ENCODE measurements around the gene FAM131B. TPM values are rescaled to one million over a fixed set of nuclear protein-coding genes. Genes with fewer than 3 reads are reported as not detected.

The FAM131B gene
- total RNA-seq, 2 donors from 2014 or later = 1.9 to 3.6 TPM

DNA sequence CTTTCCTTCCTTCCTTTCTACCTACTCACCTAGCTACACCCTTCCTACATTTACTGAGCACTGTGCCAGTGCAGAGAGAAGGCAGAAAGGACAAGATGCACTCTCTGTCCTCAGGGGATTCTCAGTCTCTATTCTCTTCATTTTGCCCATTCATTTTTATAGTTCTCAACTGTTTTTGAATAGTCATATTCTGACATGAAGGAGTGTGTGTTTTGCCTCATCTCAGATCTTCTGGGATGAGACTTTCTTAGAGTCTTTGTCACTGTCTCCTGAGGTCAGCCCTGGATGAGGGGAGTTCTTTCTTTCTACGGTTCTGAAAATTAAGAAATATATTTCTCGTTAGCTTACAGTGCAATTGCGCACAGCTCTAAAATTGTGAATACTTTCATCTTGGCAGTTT, 25.3 kb downstream of the FAM131B start:
- Mint-ChIP-seq H3K4me1 (no peaks in the 10 kb centered on the region), H3K4me3 (no peak overlapping the region), H3K9me3 (no peaks in the 10 kb centered on the region), H3K27me3 (ENCODE audit: insufficient read depth) (peaks cover 13% of the 10 kb centered on the region), H3K36me3 (ENCODE audit: low read depth) (no peaks in the 10 kb centered on the region), H3K27ac (no peak overlapping the region)
- Histone ChIP-seq H3K9me3 (ENCODE audit: control insufficient read depth, low read length) (peaks cover 6% of the 10 kb centered on the region), H3K4me1 (ENCODE audit: control insufficient read depth, insufficient read depth, low read length) (no peaks in the 10 kb centered on the region), H3K4me3 (ENCODE audit: low read length) (no peak overlapping the region), H3K27me3 (ENCODE audit: control insufficient read depth, insufficient read depth, low read length, poor library complexity, severe bottlenecking) (no peaks in the 10 kb centered on the region), H3K36me3 (ENCODE audit: control insufficient read depth, insufficient read depth, low read length) (no peaks in the 10 kb centered on the region), H3K27ac (ENCODE audit: low read depth, low read length) (no peak overlapping the region), H3K9ac (ENCODE audit: extremely low read depth, low read length, poor library complexity, severe bottlenecking) (no peak overlapping the region)
- 86 to 96% methylated on average over 3 of the region's 3 CpGs for WGBS, 2 experiments (ENCODE audit: insufficient coverage in 1 of 2, insufficient read length in 1 of 2)
- TF ChIP-seq, protein P1, sequence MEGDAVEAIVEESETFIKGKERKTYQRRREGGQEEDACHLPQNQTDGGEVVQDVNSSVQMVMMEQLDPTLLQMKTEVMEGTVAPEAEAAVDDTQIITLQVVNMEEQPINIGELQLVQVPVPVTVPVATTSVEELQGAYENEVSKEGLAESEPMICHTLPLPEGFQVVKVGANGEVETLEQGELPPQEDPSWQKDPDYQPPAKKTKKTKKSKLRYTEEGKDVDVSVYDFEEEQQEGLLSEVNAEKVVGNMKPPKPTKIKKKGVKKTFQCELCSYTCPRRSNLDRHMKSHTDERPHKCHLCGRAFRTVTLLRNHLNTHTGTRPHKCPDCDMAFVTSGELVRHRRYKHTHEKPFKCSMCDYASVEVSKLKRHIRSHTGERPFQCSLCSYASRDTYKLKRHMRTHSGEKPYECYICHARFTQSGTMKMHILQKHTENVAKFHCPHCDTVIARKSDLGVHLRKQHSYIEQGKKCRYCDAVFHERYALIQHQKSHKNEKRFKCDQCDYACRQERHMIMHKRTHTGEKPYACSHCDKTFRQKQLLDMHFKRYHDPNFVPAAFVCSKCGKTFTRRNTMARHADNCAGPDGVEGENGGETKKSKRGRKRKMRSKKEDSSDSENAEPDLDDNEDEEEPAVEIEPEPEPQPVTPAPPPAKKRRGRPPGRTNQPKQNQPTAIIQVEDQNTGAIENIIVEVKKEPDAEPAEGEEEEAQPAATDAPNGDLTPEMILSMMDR (conservative IDR thresholded peaks at IDR 0.05) = no peak
- DNase-seq = no peak

DNA sequence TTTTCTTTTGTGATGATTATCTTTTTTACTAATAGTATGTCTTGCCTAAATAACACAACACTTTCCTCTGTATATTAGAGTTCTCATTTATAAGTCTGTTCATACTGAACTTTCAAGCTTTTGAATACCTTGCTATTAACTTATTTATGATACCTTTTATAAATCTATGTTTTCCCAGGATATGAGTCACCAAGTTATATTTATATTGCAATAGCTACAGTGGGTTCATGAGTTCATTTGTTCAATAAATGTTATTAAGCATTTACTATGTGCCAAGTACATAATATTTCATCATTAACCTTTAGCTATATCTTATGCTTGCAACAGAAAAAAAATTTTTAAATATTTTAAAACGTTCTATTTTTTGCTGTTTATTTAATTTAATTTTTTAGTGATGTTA, 28.3 kb downstream of the FAM131B start:
- Mint-ChIP-seq H3K36me3 (ENCODE audit: low read depth) (no peaks in the 10 kb centered on the region), H3K9me3 (no peaks in the 10 kb centered on the region), H3K4me1 (no peaks in the 10 kb centered on the region), H3K4me3 (no peak overlapping the region), H3K27ac (no peak overlapping the region), H3K27me3 (ENCODE audit: insufficient read depth) (peaks cover 11% of the 10 kb centered on the region)
- no peak overlapping the region for H3K27ac ChIP-seq (ENCODE audit: low read depth, low read length)
- H3K4me1 ChIP-seq (ENCODE audit: control insufficient read depth, insufficient read depth, low read length) = no peaks in the 10 kb centered on the region
- no peaks in the 10 kb centered on the region for H3K27me3 ChIP-seq (ENCODE audit: control insufficient read depth, insufficient read depth, low read length, poor library complexity, severe bottlenecking)
- H3K9ac ChIP-seq (ENCODE audit: extremely low read depth, low read length, poor library complexity, severe bottlenecking) = no peak overlapping the region
- DNase-seq = no peak
- H3K4me3 ChIP-seq (ENCODE audit: low read length) = no peak overlapping the region
- no CpG with 5 or more reads among the region's 1 CpG for WGBS, 2 experiments (ENCODE audit: insufficient coverage in 1 of 2, insufficient read length in 1 of 2)
- H3K9me3 ChIP-seq (ENCODE audit: control insufficient read depth, low read length) = peaks cover 6% of the 10 kb centered on the region
- H3K36me3 ChIP-seq (ENCODE audit: control insufficient read depth, insufficient read depth, low read length) = no peaks in the 10 kb centered on the region
- TF ChIP-seq, protein P1 (conservative IDR thresholded peaks at IDR 0.05) = no peak

DNA sequence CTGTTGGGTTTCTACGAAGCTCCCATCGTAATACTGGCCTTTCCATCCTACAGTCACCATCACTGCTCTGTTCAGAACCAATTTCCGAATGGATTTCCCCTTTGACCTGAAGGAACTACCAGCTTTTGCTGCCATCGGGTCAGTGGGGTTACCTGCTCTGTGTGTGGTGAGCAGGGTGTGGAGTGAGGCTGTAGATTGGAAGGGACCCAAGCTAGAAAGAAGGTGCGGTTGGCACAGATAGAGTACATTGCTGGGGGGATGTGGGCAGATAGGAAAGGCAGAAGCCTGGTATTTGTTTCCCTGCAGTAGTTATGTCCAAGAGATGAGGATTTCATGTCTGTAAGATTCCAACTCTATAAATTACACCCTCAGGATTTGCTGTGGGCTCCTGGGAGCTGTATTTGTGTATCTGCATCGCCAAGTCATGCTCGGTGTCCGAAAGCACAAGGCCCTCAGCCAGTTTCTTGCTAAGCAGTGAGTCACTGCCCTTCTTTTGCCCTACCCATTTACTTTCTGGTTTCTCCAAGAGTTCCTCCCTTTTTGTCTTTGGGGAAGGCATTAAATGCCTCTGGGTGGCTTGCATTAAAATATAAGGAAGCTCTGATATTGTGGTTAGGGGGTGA, 31.2 kb downstream of the FAM131B start:
- H3K9ac ChIP-seq (ENCODE audit: extremely low read depth, low read length, poor library complexity, severe bottlenecking) = no peak overlapping the region
- no peak overlapping the region for H3K27ac Mint-ChIP-seq
- H3K36me3 ChIP-seq (ENCODE audit: control insufficient read depth, insufficient read depth, low read length) = no peaks in the 10 kb centered on the region
- no peaks in the 10 kb centered on the region for H3K27me3 ChIP-seq (ENCODE audit: control insufficient read depth, insufficient read depth, low read length, poor library complexity, severe bottlenecking)
- no peaks in the 10 kb centered on the region for H3K4me1 ChIP-seq (ENCODE audit: control insufficient read depth, insufficient read depth, low read length)
- no peak for DNase-seq
- H3K9me3 ChIP-seq (ENCODE audit: control insufficient read depth, low read length) = no peaks in the 10 kb centered on the region
- no peak overlapping the region for H3K27ac ChIP-seq (ENCODE audit: low read depth, low read length)
- H3K4me3 Mint-ChIP-seq = no peak overlapping the region
- no peaks in the 10 kb centered on the region for H3K36me3 Mint-ChIP-seq (ENCODE audit: low read depth)
- no peaks in the 10 kb centered on the region for H3K9me3 Mint-ChIP-seq
- WGBS, 2 experiments (ENCODE audit: insufficient coverage in 1 of 2, insufficient read length in 1 of 2) = 92 to 96% methylated on average over 4 to 8 of the region's 8 CpGs
- H3K27me3 Mint-ChIP-seq (ENCODE audit: insufficient read depth) = peaks cover 14% of the 10 kb centered on the region
- no peaks in the 10 kb centered on the region for H3K4me1 Mint-ChIP-seq
- TF ChIP-seq, protein P1 (conservative IDR thresholded peaks at IDR 0.05) = no peak
- H3K4me3 ChIP-seq (ENCODE audit: low read length) = no peak overlapping the region

All from endodermal cell (in vitro differentiated cells).